ENCODE data around the gene C12orf75.

GRCh38 chr12:105365231-105365630 is 34.7 kb downstream of the C12orf75 start:
- no peak for TF ChIP-seq EZH2 (IDR thresholded peaks at IDR 0.05)
- TF ChIP-seq POLR2AphosphoS5 (IDR thresholded peaks at IDR 0.05; ENCODE audit: borderline replicate concordance, low read depth, low read length), result no peak

All from SK-N-MC (cell line).